ENCODE results near the gene KCNMA1.

- no peak for TF ChIP-seq CTCF (IDR thresholded peaks at IDR 0.05)
- no peak for TF ChIP-seq POLR2A (IDR thresholded peaks at IDR 0.05)
These were observed 344.3 kb downstream of the KCNMA1 start for GRCh38 chr10:77293347-77293746.
